HL-60 (cell line): ENCODE measurements around the gene CCDC90B.

ENCODE experiments used
- CTCF ChIP-seq: IDR thresholded peaks from one replicate; pipeline ENCODE4 v1.5.1; 2011; ENCODE audit warnings: low read length, control low read depth, inconsistent platforms; ENCODE audit not compliant: insufficient read depth
- POLR2AphosphoS5 ChIP-seq: IDR thresholded peaks from 2 replicates; pipeline ENCODE4 v1.6.1; 2012; ENCODE audit warnings: low read depth

- TF ChIP-seq CTCF, result no peak
- TF ChIP-seq POLR2AphosphoS5, result no peak
These were observed 5.9 kb downstream of the CCDC90B start for GRCh38 chr11:83280256-83280655.
